ENCODE results near the gene FHIP1B. TPM values are rescaled to one million over a fixed set of nuclear protein-coding genes. Genes with fewer than 3 reads are reported as not detected.

The FHIP1B gene
- polyA plus RNA-seq, 1 experiment = 18.9 TPM

GRCh38 chr11:6258571-6259081 is 24.2 kb upstream of the FHIP1B start:
- ChIA-PET POLR2A (no interaction called here), CTCF (interaction anchor here (1.3 to 2.2 kb wide), 3 partner anchors 57 to 104 kb away, joined by 3 to 8 read pairs (median 4); no protein-coding TSS in a partner anchor)
- Histone ChIP-seq H3K9me3 (ENCODE audit: control insufficient read depth, insufficient read depth, low read length) (no peaks in the 10 kb centered on the region; the same call in 1 of the 2 replicates), H3K27ac (ENCODE audit: low read depth, low read length) (no peak overlapping the region), H3K27me3 (ENCODE audit: control insufficient read depth, insufficient read depth, low read length) (peaks cover 50% of the 10 kb centered on the region), H3K4me3 (ENCODE audit: low read depth, low read length) (no peak overlapping the region; the same call in 1 of the 2 replicates)
- no peak for TF ChIP-seq CTCF (IDR thresholded peaks at IDR 0.05; ENCODE audit: low read depth, low read length)
- no peak for DNase-seq (ENCODE audit: low read depth, low spot score)

DNA sequence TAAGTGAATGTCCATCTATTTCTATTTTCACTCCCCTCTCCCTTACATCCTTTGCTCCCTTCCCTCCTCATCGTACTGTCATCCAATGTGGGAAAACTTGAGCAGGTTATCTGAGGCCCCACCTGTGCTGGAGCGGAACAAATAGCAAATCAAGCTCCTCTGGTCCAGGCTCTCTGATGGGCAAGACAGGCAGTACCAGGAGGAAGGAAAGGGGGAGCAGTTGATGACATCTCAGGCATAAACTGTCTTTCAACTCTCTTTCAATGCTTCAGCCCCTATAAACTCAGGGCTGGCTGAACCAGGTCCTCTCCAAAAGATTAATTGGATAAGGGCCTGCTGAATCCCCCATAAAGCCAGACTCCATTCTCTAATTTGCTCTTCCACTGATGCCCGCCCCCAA is 23.7 kb upstream of the FHIP1B start:
- Histone ChIP-seq H3K4me3 (ENCODE audit: low read depth, low read length) (no peak overlapping the region), H3K27ac (ENCODE audit: low read depth, low read length) (no peak overlapping the region), H3K9me3 (ENCODE audit: control insufficient read depth, insufficient read depth, low read length) (no peaks in the 10 kb centered on the region; the same call in 1 of the 2 replicates), H3K27me3 (ENCODE audit: control insufficient read depth, insufficient read depth, low read length) (peaks cover 50% of the 10 kb centered on the region)
- no peak for DNase-seq (ENCODE audit: low read depth, low spot score)
- POLR2A ChIA-PET = no interaction called here
- no peak for TF ChIP-seq CTCF (IDR thresholded peaks at IDR 0.05; ENCODE audit: low read depth, low read length)
- CTCF ChIA-PET = interaction anchor here (1.3 to 2.2 kb wide), 3 partner anchors 58 to 105 kb away, joined by 3 to 8 read pairs (median 4); no protein-coding TSS in a partner anchor

DNA sequence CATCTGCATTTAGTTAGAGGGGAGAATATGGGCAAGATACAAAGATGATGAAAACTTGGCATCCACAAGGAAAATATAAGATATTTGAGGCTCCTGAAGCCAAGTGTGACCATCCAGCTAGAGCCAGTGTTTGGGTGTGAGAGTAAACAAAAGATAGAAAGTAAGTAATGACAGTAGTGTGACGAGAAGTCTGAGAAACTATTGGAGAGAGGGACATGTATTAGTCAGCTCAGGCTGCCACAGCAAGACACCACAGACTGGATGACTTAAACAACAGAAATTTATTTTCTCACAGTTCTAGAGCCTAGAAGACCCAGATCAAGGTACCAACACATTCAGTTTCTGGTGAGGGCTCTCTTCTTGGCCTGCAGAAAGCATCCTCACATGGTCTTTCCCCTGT is 18.8 kb upstream of the FHIP1B start:
- DNase-seq (ENCODE audit: low read depth, low spot score) = no peak
- CTCF ChIA-PET = interaction anchor here (1.2 to 7.4 kb wide), 8 partner anchors 18 to 125 kb away, joined by 3 to 172 read pairs (median 50); partner anchors contain the start of genes CNGA4 and FHIP1B
- no peaks in the 10 kb centered on the region for H3K9me3 ChIP-seq (ENCODE audit: control insufficient read depth, insufficient read depth, low read length)
- no peak for TF ChIP-seq CTCF (IDR thresholded peaks at IDR 0.05; ENCODE audit: low read depth, low read length)
- no peak overlapping the region for H3K4me3 ChIP-seq (ENCODE audit: low read depth, low read length)
- POLR2A ChIA-PET = no interaction called here
- no peak overlapping the region for H3K27ac ChIP-seq (ENCODE audit: low read depth, low read length)
- H3K27me3 ChIP-seq (ENCODE audit: control insufficient read depth, insufficient read depth, low read length) = peaks cover 17% of the 10 kb centered on the region

- TF ChIP-seq CTCF (IDR thresholded peaks at IDR 0.05; ENCODE audit: low read depth, low read length) = no peak
- CTCF ChIA-PET = interaction anchor here (0.5 to 7.4 kb wide), 18 partner anchors 16 to 329 kb away, joined by 3 to 172 read pairs (median 8); partner anchors contain the start of genes CNGA4 and FHIP1B
- no peaks in the 10 kb centered on the region for H3K9me3 ChIP-seq (ENCODE audit: control insufficient read depth, insufficient read depth, low read length)
- H3K27me3 ChIP-seq (ENCODE audit: control insufficient read depth, insufficient read depth, low read length) = peaks cover 7% of the 10 kb centered on the region
- H3K27ac ChIP-seq (ENCODE audit: low read depth, low read length) = peak overlapping the region; percentile 40
- POLR2A ChIA-PET = interaction anchor here (0.6 to 1.7 kb wide), 3 partner anchors 24 to 70 kb away, joined by 3 to 9 read pairs (median 3); partner anchors contain the start of gene CAVIN3
- no peak overlapping the region for H3K4me3 ChIP-seq (ENCODE audit: low read depth, low read length)
- DNase-seq (ENCODE audit: low read depth, low spot score) = peak; percentile 24
Measured at GRCh38 chr11:6251990-6252473, 17.6 kb upstream of the FHIP1B start.

- Histone ChIP-seq H3K27me3 (ENCODE audit: control insufficient read depth, insufficient read depth, low read length) (peaks cover 7% of the 10 kb centered on the region), H3K27ac (ENCODE audit: low read depth, low read length) (no peak overlapping the region), H3K9me3 (ENCODE audit: control insufficient read depth, insufficient read depth, low read length) (no peaks in the 10 kb centered on the region), H3K4me3 (ENCODE audit: low read depth, low read length) (no peak overlapping the region)
- ChIA-PET CTCF (interaction anchor here (0.7 to 7.4 kb wide), 38 partner anchors 9 to 1320 kb away, joined by 3 to 172 read pairs (median 6); partner anchors contain the start of genes CCKBR, CNGA4 and FHIP1B), POLR2A (interaction anchor here (0.6 to 1.7 kb wide), 3 partner anchors 62 to 71 kb away, joined by 3 to 9 read pairs (median 4); partner anchors contain the start of gene CAVIN3)
- peak; percentile 92 for TF ChIP-seq CTCF (IDR thresholded peaks at IDR 0.05; ENCODE audit: low read depth, low read length)
- DNase-seq (ENCODE audit: low read depth, low spot score) = peak; percentile 32
Measured at GRCh38 chr11:6251120-6251733, 16.8 kb upstream of the FHIP1B start.
